ENCODE measurements around the gene RBP5.

RBP5 gene

GRCh38 chr12:7128681-7129286 lies at the start of gene RBP5:
Gene RBP5, minus strand, starts transcription at chr12:7128889. Its CDS starts 114 bp downstream, at chr12:7128775.
- DNase-seq, result no peak

DNA sequence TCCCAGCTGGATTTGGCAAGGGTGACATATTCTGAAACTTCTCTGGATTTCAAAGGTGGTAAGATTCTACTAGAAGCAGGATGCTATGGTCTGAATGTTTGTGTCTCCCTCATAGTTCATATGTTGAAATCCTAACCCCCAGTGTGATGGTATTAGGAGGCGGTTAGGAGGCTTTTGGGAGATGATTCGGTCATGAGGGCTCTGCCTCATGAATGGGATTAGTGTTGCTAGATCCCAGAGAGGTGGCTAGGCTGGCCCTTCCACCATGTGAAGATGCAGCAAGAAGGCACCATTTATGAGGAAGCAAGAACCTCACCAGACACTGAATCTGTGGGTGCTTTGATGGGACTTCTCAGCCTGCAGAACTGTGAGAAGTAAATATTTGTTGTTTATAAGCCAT lies 49.8 kb upstream of the RBP5 start:
- DNase-seq, result no peak

DNA sequence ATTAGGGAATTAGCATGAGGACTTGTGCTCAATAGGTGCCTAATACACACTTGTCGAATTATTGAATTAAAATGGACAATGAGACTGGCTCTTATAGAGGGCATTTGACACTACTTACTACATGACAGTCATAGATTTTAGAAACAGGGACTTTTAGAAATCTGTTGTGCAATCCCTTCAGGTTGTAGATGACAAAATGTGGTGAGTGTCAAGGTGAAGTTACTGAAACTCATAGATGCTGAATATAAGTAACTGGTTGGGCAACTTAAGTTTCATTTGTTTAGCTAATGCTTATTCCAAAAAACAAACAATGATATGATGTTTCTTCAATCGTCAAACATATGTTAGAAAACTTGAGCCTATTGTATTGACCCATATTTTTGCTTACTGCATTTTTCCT lies 47.9 kb upstream of the RBP5 start:
- no peak for DNase-seq

GRCh38 chr12:7175493-7175892 lies 46.8 kb upstream of the RBP5 start:
- no peak for DNase-seq

DNA sequence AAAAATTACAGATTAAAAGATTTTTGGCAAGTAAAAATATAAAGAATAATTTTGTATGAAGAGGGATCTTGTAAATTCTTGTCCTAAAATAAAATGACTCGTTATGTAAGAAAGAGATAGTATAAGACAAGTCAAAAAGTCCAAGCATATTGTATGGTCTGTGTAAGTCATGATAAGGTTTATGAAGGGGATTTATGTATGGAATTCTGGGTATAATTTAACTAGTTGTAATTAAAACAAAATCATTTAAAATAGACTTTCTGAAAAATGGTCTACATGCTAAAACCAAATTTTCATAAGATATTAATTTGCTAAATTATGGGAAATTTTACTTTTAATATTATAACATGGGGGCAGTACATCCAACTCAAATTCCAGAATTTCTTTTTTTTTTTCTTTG lies 43.2 kb upstream of the RBP5 start:
- no peak for DNase-seq

GRCh38 chr12:7169951-7170350 lies 41.3 kb upstream of the RBP5 start:
- no peak for DNase-seq

DNA sequence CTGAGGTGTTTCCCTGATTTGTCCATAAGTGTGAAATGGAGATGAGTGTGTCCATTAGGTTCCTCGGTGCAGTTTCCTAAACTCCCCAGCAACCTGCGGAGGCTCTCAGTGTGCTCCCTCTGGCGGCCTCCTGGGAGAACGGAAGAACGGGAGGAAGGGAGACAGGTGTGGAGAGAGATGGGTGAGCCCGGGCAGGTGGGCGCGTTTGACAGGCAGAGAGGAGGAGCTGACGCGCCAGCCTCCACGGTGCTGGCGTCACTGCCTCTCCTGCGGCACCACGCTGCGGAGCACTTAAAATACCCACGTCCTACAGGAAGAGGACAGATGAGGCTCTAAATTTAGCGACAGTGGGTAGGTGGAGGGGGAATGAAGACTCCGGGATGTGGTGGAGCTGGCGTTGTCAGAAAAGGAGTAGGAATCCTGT lies 34.0 kb upstream of the RBP5 start:
- peak; percentile 29 for DNase-seq

- DNase-seq, result no peak
These were observed 33.1 kb upstream of the RBP5 start for GRCh38 chr12:7161811-7162210.

DNA sequence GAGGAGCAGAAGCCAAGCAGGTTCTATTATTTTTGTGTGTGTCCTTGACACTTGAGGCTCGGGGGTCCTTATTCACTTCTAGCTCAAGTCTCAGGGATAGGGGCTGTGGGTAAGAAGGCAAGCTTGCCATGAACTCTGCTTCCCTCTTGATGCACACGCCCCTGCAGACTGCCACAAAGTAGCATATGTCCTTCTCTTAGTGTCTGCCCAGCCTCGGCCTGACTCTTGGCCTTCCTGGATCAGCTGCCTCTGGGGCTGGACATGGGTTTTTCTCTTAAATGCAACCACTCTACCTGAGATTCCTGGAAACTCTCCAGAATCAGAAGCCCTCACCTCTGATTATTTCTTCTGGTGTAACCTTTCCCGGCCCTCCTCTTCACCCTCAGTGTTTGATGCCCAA lies 32.6 kb upstream of the RBP5 start:
- DNase-seq, result no peak

- no peak for DNase-seq
These were observed 31.5 kb upstream of the RBP5 start for GRCh38 chr12:7160183-7160582.

DNA sequence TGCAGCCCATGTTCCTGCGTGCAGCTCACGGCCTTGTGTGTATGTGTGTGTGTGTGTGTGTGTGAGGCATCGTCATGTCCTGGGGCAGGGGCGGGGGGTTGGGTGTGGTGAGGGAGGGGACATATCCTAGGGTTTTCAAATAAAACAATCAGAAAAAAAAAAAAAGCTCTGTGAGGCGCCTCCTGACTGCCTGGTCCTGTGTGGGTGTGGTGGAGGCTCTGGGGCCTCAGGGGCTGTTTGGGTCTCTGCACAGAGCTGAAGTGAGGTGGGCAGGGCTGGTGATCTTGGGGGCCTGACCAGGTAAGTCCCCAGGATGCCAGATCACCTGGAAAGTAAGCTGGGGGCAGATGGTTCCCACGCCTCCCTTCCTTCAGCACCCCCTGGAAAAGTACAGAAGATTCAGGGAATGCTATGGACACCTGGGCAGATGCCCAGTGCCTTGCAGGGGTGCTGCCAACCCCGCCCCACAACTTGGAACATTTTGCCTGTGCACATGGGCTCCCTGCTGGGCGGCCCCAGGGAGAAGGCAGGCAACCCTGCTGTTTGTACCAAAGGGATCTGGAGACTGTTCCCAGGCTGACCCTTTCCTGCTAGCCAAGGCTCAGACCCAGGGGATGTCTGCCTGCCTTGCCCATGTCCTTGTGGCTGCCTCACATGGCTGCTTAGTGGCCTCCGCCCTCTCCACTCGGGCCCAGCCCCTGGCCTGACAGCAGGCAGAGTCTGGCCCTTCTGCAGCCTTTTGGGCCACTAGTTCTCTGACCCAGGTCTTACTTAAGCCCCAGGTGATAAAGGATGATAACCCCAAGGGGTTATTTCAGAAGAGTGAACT lies 30.3 kb upstream of the RBP5 start:
- DNase-seq, result no peak

DNA sequence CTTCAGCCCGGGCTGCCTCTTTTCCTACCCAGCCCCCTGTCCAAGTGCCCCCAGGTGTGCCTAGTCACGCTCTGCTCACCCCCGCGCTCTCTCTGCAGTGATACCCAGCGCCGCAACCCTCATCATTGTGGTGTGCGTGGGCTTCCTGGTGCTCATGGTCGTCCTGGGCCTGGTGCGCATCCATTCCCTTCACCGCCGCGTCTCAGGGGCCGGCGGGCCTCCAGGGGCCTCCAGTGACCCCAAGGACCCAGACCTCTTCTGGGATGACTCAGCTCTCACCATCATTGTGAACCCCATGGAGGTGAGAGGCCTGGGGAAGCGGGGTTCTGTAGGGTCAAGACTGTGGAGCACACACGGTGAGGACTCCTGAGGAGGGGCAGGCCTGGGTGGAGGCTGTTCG lies 28.7 kb upstream of the RBP5 start:
- DNase-seq, result no peak

DNA sequence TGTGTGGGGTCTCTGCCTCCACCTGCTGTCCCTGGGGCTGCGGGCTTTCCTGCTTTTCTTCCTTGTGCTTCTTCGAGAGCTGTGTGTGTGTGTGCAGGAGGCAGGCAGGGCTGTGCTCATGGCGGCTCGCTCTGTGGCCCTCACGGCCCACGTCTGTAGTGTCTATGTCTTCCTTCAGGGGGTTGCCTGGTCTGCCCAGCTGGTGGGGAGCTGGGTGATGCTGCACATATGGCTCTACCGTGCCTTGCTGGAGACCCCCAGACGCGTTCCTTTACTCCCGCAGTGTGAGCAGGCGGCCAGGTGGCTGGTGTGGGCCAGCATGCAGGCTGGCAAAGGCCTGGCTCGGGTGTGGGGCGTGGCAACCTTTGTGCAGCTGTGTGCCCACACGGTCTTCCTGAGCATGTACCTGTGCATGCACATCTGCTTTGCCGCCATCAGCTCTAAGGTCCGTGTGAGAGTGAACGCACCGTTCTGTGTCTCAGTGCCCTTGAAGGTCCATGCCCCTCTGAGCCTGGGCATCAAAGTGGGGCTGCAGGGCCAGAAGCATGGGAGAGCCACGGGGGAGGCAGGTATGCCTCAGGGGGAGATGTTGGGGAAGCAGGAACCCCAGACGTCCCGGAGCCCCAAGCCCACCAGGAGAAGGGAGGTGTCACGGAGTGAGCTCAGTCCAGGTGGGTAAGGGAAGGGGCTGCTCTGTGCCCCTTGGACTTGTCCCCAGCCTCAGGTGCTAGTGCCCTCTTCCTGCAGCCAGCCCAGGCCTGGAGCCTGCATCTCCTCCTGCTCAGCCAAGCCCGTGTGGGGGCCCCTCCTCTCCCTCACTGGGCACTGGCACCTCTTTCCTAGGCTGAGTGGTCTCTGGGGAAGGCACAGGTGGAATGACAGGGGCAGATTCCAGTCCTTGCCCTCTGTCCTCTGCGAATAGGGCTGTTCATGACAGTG lies 27.8 kb upstream of the RBP5 start:
- DNase-seq, result no peak

DNA sequence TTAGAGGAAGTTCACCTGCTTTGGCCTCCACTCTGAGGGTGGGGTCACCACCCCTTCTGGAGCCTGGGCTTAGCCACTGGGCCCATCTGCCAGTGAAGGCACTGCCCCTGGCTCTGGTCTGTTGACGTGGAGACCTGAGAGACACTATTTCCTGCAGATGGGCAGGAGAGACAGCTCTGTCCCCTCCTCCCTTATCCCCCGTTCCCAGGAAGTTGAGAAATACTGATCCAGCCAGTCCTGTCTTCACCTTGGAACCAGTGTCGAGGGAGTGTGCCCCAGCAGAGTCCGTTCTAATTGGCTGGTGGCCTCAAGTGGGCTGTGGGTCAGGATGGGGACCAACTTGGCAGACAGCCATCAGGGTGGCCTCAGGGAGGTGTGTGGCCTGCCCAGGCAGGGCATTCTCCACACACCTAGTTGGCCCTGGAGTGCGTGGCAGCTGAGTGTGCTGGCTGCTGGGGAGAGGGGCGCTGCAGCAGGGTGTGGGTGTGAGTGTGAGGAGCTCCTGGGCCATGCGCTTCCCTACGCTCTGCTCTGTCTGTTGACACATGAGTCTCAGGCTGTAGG lies 26.9 kb upstream of the RBP5 start:
- no peak for DNase-seq

GRCh38 chr12:7154901-7155470 lies 26.3 kb upstream of the RBP5 start:
- DNase-seq, result no peak

- no peak for DNase-seq
These were observed 25.4 kb upstream of the RBP5 start for GRCh38 chr12:7154042-7154441.

- DNase-seq, result no peak
These were observed 24.1 kb upstream of the RBP5 start for GRCh38 chr12:7152818-7153217.

DNA sequence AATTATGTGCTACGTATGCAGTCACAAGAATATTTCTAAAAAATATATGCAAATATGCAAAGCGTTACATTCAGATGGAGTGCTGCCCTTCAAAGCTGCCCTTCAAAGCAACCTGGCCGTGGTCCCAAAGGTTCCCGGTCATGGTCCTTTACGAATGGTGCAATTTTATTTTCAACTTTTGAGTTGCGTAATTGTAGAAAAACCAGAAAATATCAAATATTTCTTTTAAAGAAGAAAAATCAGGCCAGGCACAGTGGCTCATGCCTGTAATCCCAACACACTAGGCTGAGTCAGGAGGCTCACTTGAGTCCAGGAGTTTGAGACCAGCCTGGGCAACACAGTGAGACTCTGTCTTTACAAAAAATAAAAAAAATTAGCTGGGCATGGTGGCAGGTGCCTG lies 22.8 kb upstream of the RBP5 start:
- no peak for DNase-seq

DNA sequence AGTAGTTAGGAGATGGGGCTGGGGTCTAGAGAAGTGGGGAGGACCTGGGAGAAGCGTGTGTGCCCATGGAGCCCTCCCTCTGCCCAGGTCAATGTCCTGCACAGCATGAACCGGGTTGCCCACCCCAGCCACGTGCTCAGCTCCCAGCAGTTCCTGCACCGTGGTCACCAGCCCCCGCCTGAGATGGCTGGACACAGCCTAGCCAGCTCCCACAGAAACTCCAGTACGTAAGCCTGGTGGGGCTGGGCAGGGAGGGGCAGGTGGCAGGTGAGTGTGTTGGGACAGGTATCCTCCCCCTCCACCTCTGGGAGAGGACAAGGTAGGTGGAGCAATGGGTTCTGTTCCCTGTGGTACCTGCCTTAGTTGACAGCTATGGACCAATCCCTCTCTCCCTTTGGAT lies 22.2 kb upstream of the RBP5 start:
- DNase-seq, result no peak

GRCh38 chr12:7150356-7150755 lies 21.7 kb upstream of the RBP5 start:
- DNase-seq, result no peak

- DNase-seq, result no peak
These were observed 18.2 kb upstream of the RBP5 start for GRCh38 chr12:7146906-7147305.

- no peak for DNase-seq
These were observed 17.5 kb upstream of the RBP5 start for GRCh38 chr12:7146228-7146627.

- DNase-seq, result no peak
These were observed 17.0 kb upstream of the RBP5 start for GRCh38 chr12:7145671-7146070.
